Measurements from ENCODE around the gene TMEM130.

- TF ChIP-seq, protein P1, sequence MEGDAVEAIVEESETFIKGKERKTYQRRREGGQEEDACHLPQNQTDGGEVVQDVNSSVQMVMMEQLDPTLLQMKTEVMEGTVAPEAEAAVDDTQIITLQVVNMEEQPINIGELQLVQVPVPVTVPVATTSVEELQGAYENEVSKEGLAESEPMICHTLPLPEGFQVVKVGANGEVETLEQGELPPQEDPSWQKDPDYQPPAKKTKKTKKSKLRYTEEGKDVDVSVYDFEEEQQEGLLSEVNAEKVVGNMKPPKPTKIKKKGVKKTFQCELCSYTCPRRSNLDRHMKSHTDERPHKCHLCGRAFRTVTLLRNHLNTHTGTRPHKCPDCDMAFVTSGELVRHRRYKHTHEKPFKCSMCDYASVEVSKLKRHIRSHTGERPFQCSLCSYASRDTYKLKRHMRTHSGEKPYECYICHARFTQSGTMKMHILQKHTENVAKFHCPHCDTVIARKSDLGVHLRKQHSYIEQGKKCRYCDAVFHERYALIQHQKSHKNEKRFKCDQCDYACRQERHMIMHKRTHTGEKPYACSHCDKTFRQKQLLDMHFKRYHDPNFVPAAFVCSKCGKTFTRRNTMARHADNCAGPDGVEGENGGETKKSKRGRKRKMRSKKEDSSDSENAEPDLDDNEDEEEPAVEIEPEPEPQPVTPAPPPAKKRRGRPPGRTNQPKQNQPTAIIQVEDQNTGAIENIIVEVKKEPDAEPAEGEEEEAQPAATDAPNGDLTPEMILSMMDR (conservative IDR thresholded peaks at IDR 0.05 in 1 of 2, IDR thresholded peaks at IDR 0.05 in 1 of 2; ENCODE audit: low read depth in 1 of 2, low read length in 2 of 2), result no peak
- no peak for TF ChIP-seq EZH2 (IDR thresholded peaks at IDR 0.05; ENCODE audit: low read length, missing control alignments)
Observed at GRCh38 chr7:98875501-98875900, 5.7 kb upstream of the TMEM130 start.
